OCI-LY7 (cell line): ENCODE measurements around the gene CENPX. TPM values are rescaled to one million over a fixed set of nuclear protein-coding genes. Genes with fewer than 3 reads are reported as not detected.
"Not testable (repeated sequence)": the region's sequence is repeated elsewhere in the genome, so short reads cannot be mapped to it uniquely, and the experiment has no call there.

Experiments
- BruUV-seq: library from RNA; stranded (reverse); fragments of 400-500 nt; replicated peaks from 2 replicates; lab custom pipeline; 2021; lab: Mats Ljungman, UMichigan
- CTCF ChIA-PET: fragments of 300-600 bp; sonication (Branson Sonifier 250); formaldehyde crosslinking; loops from one replicate; lab custom pipeline; 2022; ENCODE audit warnings: antibody characterized with exemption; ENCODE audit not compliant: unreplicated experiment; lab: Charles Lee
- POLR2A ChIA-PET: fragments of 300-600 bp; sonication (Branson Sonifier 250); formaldehyde crosslinking; loops from one replicate; lab custom pipeline; 2022; ENCODE audit warnings: antibody characterized with exemption; lab: Charles Lee
- DNase-seq: peaks from one replicate; pipeline ENCODE4 v3.0.0-alpha.2; 2015; ENCODE audit warnings: low spot score
- H2AFZ ChIP-seq: fragments of 200-600 bp; sonication (generic), shearing (Covaris generic); 2 replicates; pipeline ENCODE4 v1.6.1; 2014; ENCODE audit warnings: mild to moderate bottlenecking, antibody characterized with exemption, low read length, moderate library complexity
- H3K27ac ChIP-seq: fragments of 200-600 bp; sonication (generic); 2 replicates; pipeline ENCODE4 v1.5.1; 2014; ENCODE audit warnings: mixed run types, low read depth, mild to moderate bottlenecking, moderate library complexity, low read length, inconsistent platforms; ENCODE audit not compliant: poor library complexity, severe bottlenecking
- H3K36me3 ChIP-seq: fragments of 200-600 bp; sonication (generic); 2 replicates; pipeline ENCODE4 v1.6.1; 2014; ENCODE audit warnings: mild to moderate bottlenecking, antibody characterized with exemption, low read length, moderate library complexity, mixed read lengths; ENCODE audit not compliant: insufficient read depth
- H3K4me1 ChIP-seq: fragments of 200-600 bp; sonication (generic); 2 replicates; pipeline ENCODE4 v1.5.1; 2014; ENCODE audit warnings: mild to moderate bottlenecking, low read length; ENCODE audit not compliant: insufficient read depth, poor library complexity, severe bottlenecking
- H3K4me2 ChIP-seq: fragments of 200-600 bp; sonication (generic); 2 replicates; pipeline ENCODE4 v1.6.1; 2014; ENCODE audit warnings: mild to moderate bottlenecking, low read length
- H3K4me3 ChIP-seq: fragments of 200-600 bp; sonication (generic); 2 replicates; pipeline ENCODE4 v1.5.1; 2014; ENCODE audit warnings: mild to moderate bottlenecking, low read depth, low read length; ENCODE audit not compliant: poor library complexity, severe bottlenecking
- H3K79me2 ChIP-seq: fragments of 200-600 bp; sonication (generic); 2 replicates; pipeline ENCODE4 v1.6.1; 2016; ENCODE audit warnings: low read depth, mild to moderate bottlenecking, low read length, moderate library complexity, mixed read lengths; ENCODE audit not compliant: insufficient read depth
- H3K9me2 ChIP-seq: fragments of 200-600 bp; sonication (generic); 2 replicates; pipeline ENCODE4 v1.6.1; 2016; ENCODE audit warnings: mild to moderate bottlenecking, low read length, mixed read lengths; ENCODE audit not compliant: insufficient read depth
- H3K9me3 ChIP-seq: fragments of 200-600 bp; sonication (generic); 2 replicates; pipeline ENCODE4 v1.6.1; 2014; ENCODE audit warnings: mild to moderate bottlenecking, mixed run types, low read length, mixed read lengths
- H4K20me1 ChIP-seq: fragments of 200-600 bp; sonication (generic); 2 replicates; pipeline ENCODE4 v1.6.1; 2014; ENCODE audit warnings: mild to moderate bottlenecking, antibody characterized with exemption, low read length, moderate library complexity, mixed read lengths; ENCODE audit not compliant: insufficient read depth
- EZH2phosphoT487 ChIP-seq: fragments of 200-600 bp; sonication (generic); IDR thresholded peaks from 2 replicates; pipeline ENCODE4 v1.6.1; 2018; ENCODE audit warnings: low read depth, borderline replicate concordance, mild to moderate bottlenecking, mixed run types, antibody characterized with exemption, low read length, moderate library complexity, mixed read lengths
- intact Hi-C: fragments of 100-400 bp; cut with micrococcal nuclease; formaldehyde crosslinking; loops from one replicate; pipeline ENCODE4 v1.10.0; 2022; ENCODE audit not compliant: unreplicated experiment
- total RNA-seq, 2 experiments: library from RNA; depleted of rRNA in 1 of 2; stranded (reverse); fragments of >200 nt in 1 of 2; shearing (Covaris generic) in 1 of 2; gene quantifications; 2 replicates each; pipeline ENCODE4 v1.2.3, GENCODE V29; 2014 to 2022
- TF ChIP-seq, protein P1 (sequence below): fragments of 200-600 bp; sonication (generic); conservative IDR thresholded peaks from 2 replicates; pipeline ENCODE4 v1.5.1; 2014; ENCODE audit warnings: mild to moderate bottlenecking, antibody characterized with exemption, low read length, moderate library complexity, mixed read lengths

CENPX gene
- total RNA-seq, 2 experiments from 2014 or later, result 130 to 251 TPM

DNA sequence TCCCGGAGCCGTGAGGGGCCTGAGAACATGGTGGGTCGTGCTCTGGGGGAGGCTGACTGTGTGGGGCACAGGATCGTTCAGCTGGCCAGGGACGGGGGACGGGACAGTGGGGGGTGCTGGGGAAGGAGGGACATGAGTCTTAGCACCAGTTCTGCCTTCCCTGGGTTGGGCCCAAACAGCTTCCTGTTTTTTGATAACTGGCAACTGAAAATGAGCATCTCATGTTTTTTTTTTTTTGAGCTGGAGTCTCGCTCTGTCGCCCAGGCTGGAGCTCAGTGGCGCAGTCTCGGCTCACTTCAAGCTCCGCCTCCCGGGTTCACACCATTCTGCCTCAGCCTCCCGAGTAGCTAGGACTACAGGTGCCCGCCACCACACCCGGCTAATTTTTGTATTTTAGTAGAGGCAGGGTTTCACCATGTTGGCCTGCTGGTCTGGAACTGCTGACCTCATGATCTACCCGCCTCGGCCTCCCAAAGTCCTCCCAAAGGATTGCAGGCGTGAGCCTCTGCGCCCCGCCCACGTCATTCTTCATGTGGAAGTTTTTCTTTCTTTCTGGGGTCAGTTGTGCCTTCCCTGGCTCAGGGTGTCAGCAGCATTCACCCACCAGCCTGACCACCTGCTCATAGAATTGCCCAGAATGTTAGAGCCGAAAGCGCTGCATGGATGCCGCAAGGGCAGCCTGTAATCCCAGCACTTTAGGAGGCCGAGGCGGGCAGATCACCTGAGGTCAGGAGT, 38.9 kb downstream of the CENPX start:
- Histone ChIP-seq H3K27ac (no peak overlapping the region), H2AFZ (no peak overlapping the region), H3K9me2 (no peaks in the 10 kb centered on the region), H3K9me3 (no peaks in the 10 kb centered on the region), H3K4me3 (no peak overlapping the region), H3K79me2 (peaks cover under 1% of the 10 kb centered on the region; the same call in 1 of the 2 replicates), H3K36me3 (peaks cover 48% of the 10 kb centered on the region), H3K4me1 (peaks cover 4% of the 10 kb centered on the region), H4K20me1 (no peaks in the 10 kb centered on the region), H3K4me2 (no peak overlapping the region)
- BruUV-seq, result no TSS peak
- ChIA-PET POLR2A (no interaction called here), CTCF (no interaction called here)
- intact Hi-C loops, result no loop called here
- no peak for DNase-seq
- TF ChIP-seq EZH2phosphoT487, result no peak

DNA sequence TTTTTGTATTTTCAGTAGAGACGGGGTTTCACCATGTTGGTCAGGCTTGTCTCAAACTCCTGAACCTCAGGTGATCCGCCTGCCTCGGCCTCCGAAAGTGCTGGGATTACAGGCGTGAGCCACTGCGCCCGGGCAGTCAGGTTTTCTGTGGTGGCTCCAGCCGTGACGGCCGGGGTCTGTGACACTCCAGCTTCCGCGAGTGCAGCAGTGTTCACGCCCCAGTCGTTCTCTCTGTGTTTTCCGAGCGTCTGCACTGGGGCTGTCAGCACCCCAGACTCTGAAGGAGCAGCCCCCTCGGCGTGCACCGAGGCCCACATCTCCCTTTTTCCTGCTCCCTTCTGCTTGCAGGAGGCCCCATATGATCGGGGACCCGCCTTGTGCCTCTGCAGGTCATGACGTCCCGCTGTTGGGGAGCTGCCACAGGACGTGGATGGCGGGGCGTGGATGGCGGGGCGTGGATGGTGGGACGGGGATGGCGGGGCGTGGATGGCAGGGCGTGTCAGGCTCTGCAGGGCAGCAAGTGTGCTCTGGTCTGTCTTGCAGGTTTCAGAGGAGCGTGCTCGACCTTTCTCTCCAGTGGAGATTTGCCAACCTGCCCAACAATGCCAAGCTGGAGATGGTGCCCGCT, 39.6 kb downstream of the CENPX start:
- no peaks in the 10 kb centered on the region for H3K9me3 ChIP-seq
- no peak overlapping the region for H2AFZ ChIP-seq
- no peak overlapping the region for H3K4me2 ChIP-seq
- DNase-seq, result no peak
- intact Hi-C loops, result no loop called here
- ChIA-PET CTCF (no interaction called here), POLR2A (no interaction called here)
- H3K79me2 ChIP-seq, result peaks cover 8% of the 10 kb centered on the region; the same call in 1 of the 2 replicates
- no peak overlapping the region for H3K4me3 ChIP-seq
- no peaks in the 10 kb centered on the region for H3K9me2 ChIP-seq
- peaks cover 10% of the 10 kb centered on the region for H3K4me1 ChIP-seq
- H3K27ac ChIP-seq, result no peak overlapping the region
- H3K36me3 ChIP-seq, result peaks cover 48% of the 10 kb centered on the region
- BruUV-seq, result no TSS peak
- TF ChIP-seq, protein P1, sequence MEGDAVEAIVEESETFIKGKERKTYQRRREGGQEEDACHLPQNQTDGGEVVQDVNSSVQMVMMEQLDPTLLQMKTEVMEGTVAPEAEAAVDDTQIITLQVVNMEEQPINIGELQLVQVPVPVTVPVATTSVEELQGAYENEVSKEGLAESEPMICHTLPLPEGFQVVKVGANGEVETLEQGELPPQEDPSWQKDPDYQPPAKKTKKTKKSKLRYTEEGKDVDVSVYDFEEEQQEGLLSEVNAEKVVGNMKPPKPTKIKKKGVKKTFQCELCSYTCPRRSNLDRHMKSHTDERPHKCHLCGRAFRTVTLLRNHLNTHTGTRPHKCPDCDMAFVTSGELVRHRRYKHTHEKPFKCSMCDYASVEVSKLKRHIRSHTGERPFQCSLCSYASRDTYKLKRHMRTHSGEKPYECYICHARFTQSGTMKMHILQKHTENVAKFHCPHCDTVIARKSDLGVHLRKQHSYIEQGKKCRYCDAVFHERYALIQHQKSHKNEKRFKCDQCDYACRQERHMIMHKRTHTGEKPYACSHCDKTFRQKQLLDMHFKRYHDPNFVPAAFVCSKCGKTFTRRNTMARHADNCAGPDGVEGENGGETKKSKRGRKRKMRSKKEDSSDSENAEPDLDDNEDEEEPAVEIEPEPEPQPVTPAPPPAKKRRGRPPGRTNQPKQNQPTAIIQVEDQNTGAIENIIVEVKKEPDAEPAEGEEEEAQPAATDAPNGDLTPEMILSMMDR, result no peak
- TF ChIP-seq EZH2phosphoT487, result no peak
- H4K20me1 ChIP-seq, result no peaks in the 10 kb centered on the region

DNA sequence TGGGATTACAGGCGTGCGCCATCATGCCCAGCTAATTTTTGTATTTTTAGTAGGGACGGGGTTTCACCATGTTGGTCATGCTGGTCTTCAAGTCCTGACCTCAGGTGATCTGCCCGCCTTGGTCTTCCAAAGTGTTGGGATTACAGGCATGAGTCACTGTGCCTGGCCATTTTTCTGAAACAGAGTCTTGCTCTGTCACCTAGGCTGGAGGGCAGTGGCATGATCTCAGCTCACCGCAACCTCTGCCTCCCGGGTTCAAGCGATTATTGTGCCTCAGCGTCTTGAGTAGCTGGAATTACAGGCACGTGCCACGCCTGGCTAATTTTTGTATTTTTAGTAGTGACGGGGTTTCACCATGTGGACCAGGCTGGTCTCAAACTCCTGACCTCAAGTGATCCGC, 41.2 kb downstream of the CENPX start:
- intact Hi-C loops, H3K4me3 ChIP-seq, H3K9me2 ChIP-seq, H3K27ac ChIP-seq, H3K9me3 ChIP-seq, BruUV-seq, DNase-seq, CTCF ChIA-PET, H4K20me1 ChIP-seq, POLR2A ChIA-PET, H3K4me2 ChIP-seq, H2AFZ ChIP-seq: not testable (repeated sequence)
- Histone ChIP-seq H3K4me1 (peaks cover 15% of the 10 kb centered on the region), H3K79me2 (peaks cover 10% of the 10 kb centered on the region; the same call in 1 of the 2 replicates), H3K36me3 (peaks cover 43% of the 10 kb centered on the region)
